HepG2 (cell line): ENCODE results near the gene UBAP1. TPM values are rescaled to one million over a fixed set of nuclear protein-coding genes. Genes with fewer than 3 reads are reported as not detected.
"Not testable (repeated sequence)": the region's sequence is repeated elsewhere in the genome, so short reads cannot be mapped to it uniquely, and the experiment has no call there.

Source experiments
- ATAC-seq: fragments of 200-7000 bp; cut with Tn5 transposase; 3 replicates; pipeline ENCODE4 v1.9.1; 2020; ENCODE audit warnings: mild to moderate bottlenecking, moderate library complexity
- BruUV-seq: library from RNA; stranded (reverse); fragments of 400-500 nt; replicated peaks from 2 replicates; lab custom pipeline; 2021; lab: Mats Ljungman, UMichigan
- CTCF ChIA-PET: fragments of 300-600 bp; formaldehyde crosslinking; extraction: SDS; loops from one replicate; lab custom pipeline; 2021; ENCODE audit warnings: low total read pairs, inconsistent platforms, low intra/inter-chr PET ratio; lab: Yijun Ruan, JAX
- POLR2A ChIA-PET: fragments of 350-600 bp; sonication (Branson Sonifier 250); formaldehyde crosslinking; loops from one replicate; lab custom pipeline; 2020; ENCODE audit warnings: antibody characterized with exemption, inconsistent platforms; lab: Yijun Ruan, JAX
- DNase-seq: peaks from one replicate; pipeline ENCODE4 v3.0.0-alpha.2; 2015; ENCODE audit warnings: low spot score
- FAIRE-seq: peaks from 3 replicates; lab custom pipeline; 2011; peaks lifted over from hg19 to GRCh38; lab: Jason Lieb, UNC
- H2AFZ ChIP-seq: one replicate; pipeline ENCODE4 v1.6.1; 2011; ENCODE audit warnings: low read length, inconsistent platforms
- H3K27ac ChIP-seq: fragments of 300-600 bp; 3 replicates; pipeline ENCODE4 v1.8.0; 2011; ENCODE audit warnings: mixed run types, mild to moderate bottlenecking, mixed read lengths, low read length, inconsistent platforms; ENCODE audit not compliant: insufficient read depth; ENCODE audit errors: extremely low read length
- H3K27me3 ChIP-seq, 2 experiments: fragments of 200-600 bp in 1 of 2; 2 replicates in 1 of 2; 3 replicates in 1 of 2; pipeline versions ENCODE4 v1.6.0 to v1.8.0; 2011; ENCODE audit warnings: low read length in 2 of 2, mild to moderate bottlenecking in 2 of 2, moderate library complexity in 2 of 2, inconsistent platforms in 1 of 2; ENCODE audit not compliant: insufficient read depth in 2 of 2, control insufficient read depth in 1 of 2
- H3K36me3 ChIP-seq, 2 experiments: fragments of 200-600 bp in 1 of 2; replicated peaks in 1 of 2; 2 replicates in 1 of 2; 3 replicates in 1 of 2; pipeline versions ENCODE4 v1.5.1 to v1.8.0; 2011; ENCODE audit warnings: low read length in 2 of 2, inconsistent platforms in 1 of 2; ENCODE audit not compliant: insufficient read depth in 2 of 2, control insufficient read depth in 1 of 2
- H3K4me1 ChIP-seq: 2 replicates; pipeline ENCODE4 v1.5.1; 2012; ENCODE audit warnings: low read length, inconsistent platforms; ENCODE audit not compliant: insufficient read depth
- H3K4me2 ChIP-seq: 2 replicates; pipeline ENCODE4 v1.6.0; 2011; ENCODE audit warnings: low read depth, low read length, inconsistent platforms
- H3K4me3 ChIP-seq, 3 experiments: fragments of 200-600 bp in 1 of 3; sonication (generic), shearing (Covaris generic) in 1 of 3; replicated peaks in 1 of 3; 2 replicates each; pipeline ENCODE4 v1.5.1; 2011 to 2016; ENCODE audit warnings: low read length in 3 of 3, inconsistent platforms in 2 of 3, low read depth in 2 of 3, mild to moderate bottlenecking in 2 of 3, control low read depth in 1 of 3, mixed read lengths in 1 of 3; ENCODE audit not compliant: insufficient read depth in 1 of 3
- H3K79me2 ChIP-seq: one replicate; pipeline ENCODE4 v1.6.1; 2011; ENCODE audit warnings: low read length, inconsistent platforms; ENCODE audit not compliant: insufficient read depth
- H3K9ac ChIP-seq: 2 replicates; pipeline ENCODE4 v1.6.0; 2011; ENCODE audit warnings: mild to moderate bottlenecking, low read depth, low read length, inconsistent platforms; ENCODE audit not compliant: insufficient read depth
- H3K9me3 ChIP-seq: 2 replicates; pipeline ENCODE4 v1.5.1; 2012; ENCODE audit warnings: mild to moderate bottlenecking, low read length
- H4K20me1 ChIP-seq: 2 replicates; pipeline ENCODE4 v1.6.0; 2011; ENCODE audit warnings: inconsistent platforms, mild to moderate bottlenecking, low read length, moderate library complexity; ENCODE audit not compliant: insufficient read depth
- RBM22 ChIP-seq: fragments of 200-400 bp; formaldehyde crosslinking; optimal IDR thresholded peaks from 2 replicates; pipeline ENCODE3; 2017; ENCODE audit warnings: mild to moderate bottlenecking, low read length, moderate library complexity
- ZNF501 ChIP-seq: sonication (generic); formaldehyde crosslinking; IDR thresholded peaks from 2 replicates; pipeline ENCODE4 v1.5.1; 2020; ENCODE audit warnings: mild to moderate bottlenecking, moderate library complexity, missing genetic modification reagents
- whole genome bisulfite sequencing: methylation state at CpG from one replicate; pipeline ENCODE4 v1.1.6; 2017; ENCODE audit warnings: low lambda C conversion rate; 5-methylcytosine and 5-hydroxymethylcytosine counted together
- in situ Hi-C: cut with HindIII; loops from 2 replicates; pipeline ENCODE4 v1.10.0; 2017; ENCODE audit warnings: low pct_unique_long_range_greater_than_20kb; ENCODE audit not compliant: extremely low pct_ligation_motif_present
- intact Hi-C: fragments of 100-400 bp; cut with micrococcal nuclease; formaldehyde crosslinking; loops from one replicate; pipeline ENCODE4 v1.10.0; 2022; ENCODE audit not compliant: unreplicated experiment
- polyA plus RNA-seq, 8 experiments: library from polyadenylated mRNA; depleted of rRNA in 3 of 8; stranded (reverse) in 7 of 8; unstranded in 1 of 8; fragments of >200 nt; fragmentation: Illumina TruSeq in 4 of 8; extraction: Trizol in 4 of 8; gene quantifications; 2 replicates each; pipeline versions ENCODE4 v1.2.1 to v1.2.3, GENCODE V29; 2011 to 2016; ENCODE audit warnings: low read depth in 4 of 8, missing spikeins in 1 of 8, mixed read lengths in 1 of 8; ENCODE audit not compliant: insufficient read depth in 1 of 8
- total RNA-seq, 5 experiments: library from RNA; depleted of rRNA; stranded (reverse); fragments of >200 nt; fragmentation: Illumina TruSeq; extraction: Trizol; gene quantifications; 2 replicates each; pipeline ENCODE4 v1.2.3, GENCODE V29; 2016; ENCODE audit warnings: low read depth in 1 of 5

The UBAP1 gene
- total and polyA plus RNA-seq, 2 of the 13 experiments (the other 11 are each of a cell fraction or from before 2014, with no cell fraction given) = 19.5 to 40.5 TPM

DNA sequence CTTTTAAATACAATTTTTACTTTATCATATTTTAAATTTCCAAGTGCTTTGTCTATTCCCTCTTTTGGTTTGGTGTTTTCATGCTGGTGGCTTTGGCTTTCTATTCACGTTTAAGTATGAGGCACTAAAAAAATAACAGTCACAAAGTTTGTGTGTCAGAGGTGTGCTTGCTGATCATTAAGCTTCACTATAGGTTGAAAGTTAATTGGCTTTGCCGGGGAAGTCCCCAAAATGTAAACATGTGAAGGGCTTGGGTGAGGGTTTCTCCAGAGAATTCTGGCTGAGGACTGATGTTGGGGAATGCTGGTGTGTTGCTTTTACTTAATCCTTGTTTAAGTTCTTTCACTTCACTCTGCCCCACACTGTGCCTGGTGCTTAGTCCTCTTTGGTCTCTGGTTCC, 66.4 kb downstream of the UBAP1 start:
- H3K36me3 ChIP-seq = peaks cover 20 to 61% of the 10 kb centered on the region in 2 experiments
- no CpG with 5 or more reads among the region's 2 CpGs for WGBS
- POLR2A ChIA-PET, H3K9ac ChIP-seq, H3K4me2 ChIP-seq, H2AFZ ChIP-seq, intact Hi-C loops, H3K4me3 ChIP-seq, in situ Hi-C loops, BruUV-seq, H3K4me1 ChIP-seq, H3K27me3 ChIP-seq, H3K79me2 ChIP-seq, H4K20me1 ChIP-seq, ATAC-seq, H3K9me3 ChIP-seq, DNase-seq, CTCF ChIA-PET, H3K27ac ChIP-seq: not testable (repeated sequence)
- FAIRE-seq = peak; percentile 47

- TF ChIP-seq ZNF501 (CRISPR knock-in tag) (no peak), RBM22 (peak; percentile 55)
- TF ChIP-seq, all 625 proteins: peak for 1
Measured at GRCh38 chr9:34246453-34246852, 67.6 kb downstream of the UBAP1 start.

More at GRCh38 chr9:34246453-34246852, 67.6 kb downstream of the UBAP1 start:
- 89% methylated on average over 2 of the region's 2 CpGs for WGBS
- ChIA-PET CTCF (no interaction called here), POLR2A (no interaction called here)
- Histone ChIP-seq H2AFZ (no peak overlapping the region), H3K4me3 (no peak overlapping the region), H3K4me2 (no peak overlapping the region), H3K36me3 (peaks cover 20 to 66% of the 10 kb centered on the region in 2 experiments), H3K9me3 (no peaks in the 10 kb centered on the region), H3K27me3 (no peaks in the 10 kb centered on the region), H3K27ac (no peak overlapping the region), H3K9ac (no peak overlapping the region), H4K20me1 (no peaks in the 10 kb centered on the region), H3K79me2 (peaks cover 2% of the 10 kb centered on the region), H3K4me1 (no peaks in the 10 kb centered on the region)
- ATAC-seq = no peak
- DNase-seq = no peak
- no TSS peak for BruUV-seq
- no peak for FAIRE-seq
- intact Hi-C loops = no loop called here
- in situ Hi-C loops = no loop called here
